ENCODE data around the gene OLFM4. TPM values are rescaled to one million over a fixed set of nuclear protein-coding genes. Genes with fewer than 3 reads are reported as not detected.

Gene OLFM4, protein sequence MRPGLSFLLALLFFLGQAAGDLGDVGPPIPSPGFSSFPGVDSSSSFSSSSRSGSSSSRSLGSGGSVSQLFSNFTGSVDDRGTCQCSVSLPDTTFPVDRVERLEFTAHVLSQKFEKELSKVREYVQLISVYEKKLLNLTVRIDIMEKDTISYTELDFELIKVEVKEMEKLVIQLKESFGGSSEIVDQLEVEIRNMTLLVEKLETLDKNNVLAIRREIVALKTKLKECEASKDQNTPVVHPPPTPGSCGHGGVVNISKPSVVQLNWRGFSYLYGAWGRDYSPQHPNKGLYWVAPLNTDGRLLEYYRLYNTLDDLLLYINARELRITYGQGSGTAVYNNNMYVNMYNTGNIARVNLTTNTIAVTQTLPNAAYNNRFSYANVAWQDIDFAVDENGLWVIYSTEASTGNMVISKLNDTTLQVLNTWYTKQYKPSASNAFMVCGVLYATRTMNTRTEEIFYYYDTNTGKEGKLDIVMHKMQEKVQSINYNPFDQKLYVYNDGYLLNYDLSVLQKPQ
- polyA plus RNA-seq (2013, experiment 1 of 4) = not detected
- not detected for polyA plus RNA-seq (2013, experiment 2 of 4)
- polyA plus RNA-seq (2013, experiment 3 of 4) = not detected
- not detected for polyA plus RNA-seq (2013, experiment 4 of 4)

- H3K4me3 ChIP-seq (ENCODE audit: insufficient read depth, low read depth, low read length) = no peak within 1 kb of the TSS
- H3K9me3 ChIP-seq (ENCODE audit: control insufficient read depth, low read length) = no peaks in the 10 kb centered on the region
- no peak within 1 kb of the TSS for H3K27ac ChIP-seq (ENCODE audit: insufficient read depth, low read depth, low read length, poor library complexity, severe bottlenecking)
- H3K36me3 ChIP-seq (ENCODE audit: control insufficient read depth, insufficient read depth, low read length) = no peaks in the 10 kb centered on the region
- no peaks in the 10 kb centered on the region for H3K4me1 ChIP-seq (ENCODE audit: control insufficient read depth, insufficient read depth, low read length)
- no peaks in the 10 kb centered on the region for H3K27me3 ChIP-seq (ENCODE audit: control insufficient read depth, insufficient read depth, low read length, poor library complexity, severe bottlenecking)
- WGBS, 2 experiments = 90 to 92% methylated on average over 9 of the region's 9 CpGs
Measured at GRCh38 chr13:53028637-53029203, at the start of gene OLFM4. OLFM4 (plus strand) TSS chr13:53028813; CDS start chr13:53028837, 24 bp downstream.

DNA sequence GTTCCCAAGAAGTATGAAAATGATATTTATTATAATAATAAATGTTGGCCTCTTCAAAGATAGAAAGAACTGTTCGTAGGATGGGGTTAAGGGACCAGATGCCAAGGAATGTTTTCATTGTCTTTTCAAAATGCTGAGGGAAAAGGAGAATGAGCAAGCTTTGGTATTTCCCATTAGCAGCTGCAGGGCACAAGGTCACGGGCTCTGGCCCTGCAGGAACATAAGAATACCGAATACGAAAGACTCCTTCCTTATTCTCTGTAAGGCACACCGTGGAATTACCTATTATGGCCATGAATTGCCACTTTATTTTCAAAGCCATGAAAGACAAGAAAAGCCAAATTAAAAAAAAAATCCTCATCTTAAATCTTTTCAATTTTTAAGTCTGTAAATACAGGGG, 49.6 kb upstream of the OLFM4 start:
- Histone ChIP-seq H3K27ac (ENCODE audit: insufficient read depth, low read depth, low read length, poor library complexity, severe bottlenecking) (no peak overlapping the region), H3K36me3 (ENCODE audit: control insufficient read depth, insufficient read depth, low read length) (no peaks in the 10 kb centered on the region), H3K4me3 (ENCODE audit: insufficient read depth, low read depth, low read length) (no peak overlapping the region), H3K9me3 (ENCODE audit: control insufficient read depth, low read length) (no peaks in the 10 kb centered on the region), H3K4me1 (ENCODE audit: control insufficient read depth, insufficient read depth, low read length) (peaks cover 15% of the 10 kb centered on the region), H3K27me3 (ENCODE audit: control insufficient read depth, insufficient read depth, low read length, poor library complexity, severe bottlenecking) (no peaks in the 10 kb centered on the region)
- WGBS, 2 experiments = 58% methylated on average over 5 of the region's 5 CpGs

DNA sequence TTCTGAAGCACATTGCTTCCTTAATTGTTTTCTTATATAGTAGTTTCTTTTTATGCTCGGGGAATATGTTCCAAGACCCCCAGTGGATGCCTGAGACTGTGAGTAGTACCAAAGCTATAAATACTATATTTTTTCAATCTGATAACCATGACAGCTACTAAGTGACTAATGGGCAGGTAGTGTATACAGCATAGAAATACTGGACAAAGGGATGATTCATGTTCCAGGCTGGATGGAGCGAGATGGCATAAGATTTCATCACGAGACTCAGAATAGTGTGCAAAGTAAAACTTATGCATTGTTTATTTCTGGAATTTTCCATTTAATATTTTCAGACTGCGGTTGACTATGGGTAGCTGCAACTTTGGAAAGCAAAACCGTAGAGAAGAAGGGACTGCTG, 47.9 kb upstream of the OLFM4 start:
- WGBS, 2 experiments = 94 to 95% methylated on average over 4 to 5 of the region's 5 CpGs
- H3K27ac ChIP-seq (ENCODE audit: insufficient read depth, low read depth, low read length, poor library complexity, severe bottlenecking) = no peak overlapping the region
- H3K9me3 ChIP-seq (ENCODE audit: control insufficient read depth, low read length) = no peaks in the 10 kb centered on the region

DNA sequence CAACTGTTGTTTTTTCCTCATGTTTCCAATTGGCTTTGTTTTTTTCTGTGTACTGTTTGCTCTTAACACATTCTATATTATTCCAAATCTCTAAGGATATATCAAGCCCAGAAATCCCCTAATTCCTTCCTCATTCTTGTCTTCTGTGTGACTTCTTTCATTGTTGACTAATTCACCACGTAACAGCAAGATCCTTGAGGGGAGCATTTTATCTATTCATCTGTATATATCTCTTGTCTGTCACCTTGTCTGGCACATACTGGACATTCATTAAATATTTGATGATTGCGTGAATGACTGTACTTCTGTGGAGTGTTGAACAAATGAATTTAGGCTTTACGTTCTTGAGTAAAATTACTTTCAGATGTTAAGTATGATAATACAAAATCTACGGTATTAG, 44.8 kb upstream of the OLFM4 start:
- no peaks in the 10 kb centered on the region for H3K36me3 ChIP-seq (ENCODE audit: control insufficient read depth, insufficient read depth, low read length)
- H3K4me1 ChIP-seq (ENCODE audit: control insufficient read depth, insufficient read depth, low read length) = peaks cover 12% of the 10 kb centered on the region
- WGBS, 2 experiments = 95% methylated on average over 4 of the region's 4 CpGs
- H3K27ac ChIP-seq (ENCODE audit: insufficient read depth, low read depth, low read length, poor library complexity, severe bottlenecking) = no peak overlapping the region
- no peaks in the 10 kb centered on the region for H3K9me3 ChIP-seq (ENCODE audit: control insufficient read depth, low read length)
- H3K4me3 ChIP-seq (ENCODE audit: insufficient read depth, low read depth, low read length) = no peak overlapping the region
- H3K27me3 ChIP-seq (ENCODE audit: control insufficient read depth, insufficient read depth, low read length, poor library complexity, severe bottlenecking) = no peaks in the 10 kb centered on the region

More for the DNA sequence above, 47.9 kb upstream of the OLFM4 start:
- Histone ChIP-seq H3K27me3 (ENCODE audit: control insufficient read depth, insufficient read depth, low read length, poor library complexity, severe bottlenecking) (no peaks in the 10 kb centered on the region), H3K4me3 (ENCODE audit: insufficient read depth, low read depth, low read length) (no peak overlapping the region), H3K4me1 (ENCODE audit: control insufficient read depth, insufficient read depth, low read length) (peaks cover 12% of the 10 kb centered on the region), H3K36me3 (ENCODE audit: control insufficient read depth, insufficient read depth, low read length) (no peaks in the 10 kb centered on the region)

- H3K4me3 ChIP-seq (ENCODE audit: insufficient read depth, low read depth, low read length) = no peak overlapping the region
- no peaks in the 10 kb centered on the region for H3K27me3 ChIP-seq (ENCODE audit: control insufficient read depth, insufficient read depth, low read length, poor library complexity, severe bottlenecking)
- H3K27ac ChIP-seq (ENCODE audit: insufficient read depth, low read depth, low read length, poor library complexity, severe bottlenecking) = no peak overlapping the region
- no peaks in the 10 kb centered on the region for H3K9me3 ChIP-seq (ENCODE audit: control insufficient read depth, low read length)
- 94 to 98% methylated on average over 5 of the region's 5 CpGs for whole genome bisulfite sequencing, 2 experiments
- no peaks in the 10 kb centered on the region for H3K36me3 ChIP-seq (ENCODE audit: control insufficient read depth, insufficient read depth, low read length)
- H3K4me1 ChIP-seq (ENCODE audit: control insufficient read depth, insufficient read depth, low read length) = peaks cover 5% of the 10 kb centered on the region
Measured at GRCh38 chr13:52984881-52985363, 43.7 kb upstream of the OLFM4 start.

DNA sequence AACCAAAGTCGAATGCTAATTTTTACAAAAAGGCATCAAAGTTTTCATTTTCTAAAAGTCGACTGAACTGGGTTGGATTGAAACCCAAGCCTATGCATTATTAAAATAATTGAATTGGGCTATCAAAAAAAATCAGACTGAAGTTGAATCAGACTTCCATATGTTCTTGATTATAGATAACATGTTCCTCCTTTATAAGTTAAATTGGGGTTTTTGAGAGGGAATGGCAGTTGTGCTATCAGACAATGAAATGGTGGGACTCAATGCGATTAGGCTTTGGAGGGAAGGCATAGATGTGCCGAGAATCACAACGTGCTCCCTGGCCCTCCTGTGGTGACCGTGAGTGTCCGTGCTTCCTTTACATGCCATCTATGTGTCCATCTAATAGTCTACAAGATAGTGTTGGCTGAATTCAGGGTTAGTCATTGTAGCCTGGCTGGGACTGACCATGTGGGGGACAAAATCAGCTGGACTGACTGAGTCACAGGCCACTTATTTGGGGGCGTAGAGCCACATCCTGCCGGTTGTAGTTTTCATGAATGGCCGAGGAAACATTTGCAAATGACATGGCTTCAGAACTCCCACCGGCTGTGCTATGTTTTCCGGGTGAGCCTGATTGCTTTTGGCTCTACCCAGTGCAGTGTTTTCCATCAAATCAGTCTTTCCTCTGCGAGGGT, 37.1 kb upstream of the OLFM4 start:
- Histone ChIP-seq H3K9me3 (ENCODE audit: control insufficient read depth, low read length) (no peaks in the 10 kb centered on the region), H3K4me1 (ENCODE audit: control insufficient read depth, insufficient read depth, low read length) (peaks cover 17% of the 10 kb centered on the region), H3K27ac (ENCODE audit: insufficient read depth, low read depth, low read length, poor library complexity, severe bottlenecking) (no peak overlapping the region), H3K4me3 (ENCODE audit: insufficient read depth, low read depth, low read length) (no peak overlapping the region), H3K27me3 (ENCODE audit: control insufficient read depth, insufficient read depth, low read length, poor library complexity, severe bottlenecking) (no peaks in the 10 kb centered on the region), H3K36me3 (ENCODE audit: control insufficient read depth, insufficient read depth, low read length) (no peaks in the 10 kb centered on the region)
- WGBS, 2 experiments = 73 to 81% methylated on average over 13 of the region's 13 CpGs

DNA sequence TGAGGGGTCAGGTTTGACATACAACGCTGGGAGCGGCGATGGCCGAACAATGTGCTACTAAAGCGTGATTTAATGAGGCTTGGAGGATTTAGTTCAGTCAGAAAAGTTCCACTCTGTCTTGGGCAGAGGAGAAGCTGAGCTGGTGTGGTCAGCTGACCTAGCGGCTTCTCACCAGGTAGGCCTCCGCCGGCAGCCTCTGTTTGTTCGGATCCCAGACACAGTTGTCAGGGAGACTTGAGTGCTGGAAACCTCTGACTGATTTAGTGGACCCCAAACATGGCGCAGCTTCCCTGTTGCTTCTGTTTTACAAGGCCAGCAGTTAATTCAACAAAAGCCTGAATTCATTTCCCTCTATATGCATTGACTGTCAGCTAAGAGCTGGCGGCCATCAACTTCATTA, 36.5 kb upstream of the OLFM4 start:
- no peaks in the 10 kb centered on the region for H3K9me3 ChIP-seq (ENCODE audit: control insufficient read depth, low read length)

DNA sequence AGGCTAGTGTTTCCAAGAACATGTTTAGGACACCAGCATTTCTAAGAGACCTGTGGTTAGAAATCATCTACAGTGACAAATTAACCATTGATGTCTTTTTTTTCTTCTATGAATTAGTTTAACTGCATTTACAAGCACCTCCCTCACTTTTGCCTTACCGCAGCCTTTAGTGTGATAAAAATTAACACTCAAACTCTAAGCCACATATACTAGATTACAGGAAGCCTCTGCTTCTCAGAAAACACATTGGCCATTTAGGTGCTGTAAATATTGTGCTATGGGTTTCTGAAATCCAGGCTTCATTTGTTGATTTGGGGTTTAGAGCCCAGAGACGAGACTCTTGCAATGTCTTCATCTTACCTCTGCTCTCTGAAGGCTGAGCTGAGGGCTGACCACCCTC, 34.6 kb upstream of the OLFM4 start:
- H3K9me3 ChIP-seq (ENCODE audit: control insufficient read depth, low read length) = no peaks in the 10 kb centered on the region
- H3K4me3 ChIP-seq (ENCODE audit: insufficient read depth, low read depth, low read length) = no peak overlapping the region
- 78 to 92% methylated on average over 2 of the region's 2 CpGs for WGBS, 2 experiments
- H3K4me1 ChIP-seq (ENCODE audit: control insufficient read depth, insufficient read depth, low read length) = peaks cover 17% of the 10 kb centered on the region
- H3K36me3 ChIP-seq (ENCODE audit: control insufficient read depth, insufficient read depth, low read length) = no peaks in the 10 kb centered on the region
- no peak overlapping the region for H3K27ac ChIP-seq (ENCODE audit: insufficient read depth, low read depth, low read length, poor library complexity, severe bottlenecking)
- H3K27me3 ChIP-seq (ENCODE audit: control insufficient read depth, insufficient read depth, low read length, poor library complexity, severe bottlenecking) = no peaks in the 10 kb centered on the region

More for the DNA sequence above, 36.5 kb upstream of the OLFM4 start:
- no peaks in the 10 kb centered on the region for H3K36me3 ChIP-seq (ENCODE audit: control insufficient read depth, insufficient read depth, low read length)
- H3K27ac ChIP-seq (ENCODE audit: insufficient read depth, low read depth, low read length, poor library complexity, severe bottlenecking) = no peak overlapping the region
- 92 to 95% methylated on average over 11 of the region's 11 CpGs for WGBS, 2 experiments
- H3K27me3 ChIP-seq (ENCODE audit: control insufficient read depth, insufficient read depth, low read length, poor library complexity, severe bottlenecking) = no peaks in the 10 kb centered on the region
- H3K4me1 ChIP-seq (ENCODE audit: control insufficient read depth, insufficient read depth, low read length) = peaks cover 17% of the 10 kb centered on the region
- H3K4me3 ChIP-seq (ENCODE audit: insufficient read depth, low read depth, low read length) = no peak overlapping the region

DNA sequence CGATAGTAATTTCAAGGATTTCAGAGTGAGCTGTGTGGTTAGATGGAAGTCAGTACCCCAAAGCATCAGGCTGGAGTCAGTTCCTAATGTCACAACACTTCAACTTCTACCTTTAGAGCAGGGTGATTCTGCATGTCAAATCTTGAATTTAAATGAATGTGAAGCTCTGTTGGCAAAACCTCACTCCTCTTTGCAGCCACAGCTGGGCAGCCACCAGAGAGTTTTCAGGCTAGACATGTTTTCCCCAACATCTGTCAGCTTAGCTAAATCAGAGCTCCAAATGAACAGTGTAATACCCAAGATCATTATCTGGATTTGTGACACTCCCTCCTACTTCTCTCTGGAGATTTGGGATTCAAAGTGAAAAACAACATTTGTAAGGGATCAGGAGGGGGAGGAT, 33.7 kb upstream of the OLFM4 start:
- Histone ChIP-seq H3K36me3 (ENCODE audit: control insufficient read depth, insufficient read depth, low read length) (no peaks in the 10 kb centered on the region), H3K9me3 (ENCODE audit: control insufficient read depth, low read length) (no peaks in the 10 kb centered on the region), H3K27ac (ENCODE audit: insufficient read depth, low read depth, low read length, poor library complexity, severe bottlenecking) (no peak overlapping the region), H3K4me1 (ENCODE audit: control insufficient read depth, insufficient read depth, low read length) (peaks cover 17% of the 10 kb centered on the region), H3K4me3 (ENCODE audit: insufficient read depth, low read depth, low read length) (no peak overlapping the region), H3K27me3 (ENCODE audit: control insufficient read depth, insufficient read depth, low read length, poor library complexity, severe bottlenecking) (no peaks in the 10 kb centered on the region)
- 55 to 85% methylated on average over 1 of the region's 1 CpG for WGBS, 2 experiments

DNA sequence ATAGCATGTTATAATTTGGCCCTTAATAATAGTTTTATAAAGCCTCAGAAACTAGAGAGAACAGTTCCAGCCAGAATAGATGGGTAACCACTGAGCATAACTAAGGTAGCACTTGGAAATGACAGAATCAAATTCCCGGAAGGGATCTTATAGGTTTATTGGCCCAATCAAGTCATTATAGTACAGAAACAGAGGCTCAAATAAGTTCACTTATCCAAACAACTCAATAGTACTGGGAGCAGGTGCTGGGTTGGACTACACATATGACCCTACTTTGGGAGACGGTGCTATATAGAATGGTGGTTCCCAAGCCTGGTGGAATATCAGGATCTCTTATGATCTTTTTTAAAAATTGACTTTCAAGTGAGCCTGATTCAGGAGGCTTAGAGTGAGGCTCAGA, 32.7 kb upstream of the OLFM4 start:
- H3K9me3 ChIP-seq (ENCODE audit: control insufficient read depth, low read length) = no peaks in the 10 kb centered on the region
- peaks cover 17% of the 10 kb centered on the region for H3K4me1 ChIP-seq (ENCODE audit: control insufficient read depth, insufficient read depth, low read length)
- 95 to 96% methylated on average over 2 of the region's 2 CpGs for whole genome bisulfite sequencing, 2 experiments
- H3K27me3 ChIP-seq (ENCODE audit: control insufficient read depth, insufficient read depth, low read length, poor library complexity, severe bottlenecking) = no peaks in the 10 kb centered on the region
- H3K27ac ChIP-seq (ENCODE audit: insufficient read depth, low read depth, low read length, poor library complexity, severe bottlenecking) = no peak overlapping the region
- H3K36me3 ChIP-seq (ENCODE audit: control insufficient read depth, insufficient read depth, low read length) = no peaks in the 10 kb centered on the region
- no peak overlapping the region for H3K4me3 ChIP-seq (ENCODE audit: insufficient read depth, low read depth, low read length)

Data from ectodermal cell (in vitro differentiated cells).